ENCODE measurements around the gene NID1. TPM values are rescaled to one million over a fixed set of nuclear protein-coding genes. Genes with fewer than 3 reads are reported as not detected.

NID1 gene, protein sequence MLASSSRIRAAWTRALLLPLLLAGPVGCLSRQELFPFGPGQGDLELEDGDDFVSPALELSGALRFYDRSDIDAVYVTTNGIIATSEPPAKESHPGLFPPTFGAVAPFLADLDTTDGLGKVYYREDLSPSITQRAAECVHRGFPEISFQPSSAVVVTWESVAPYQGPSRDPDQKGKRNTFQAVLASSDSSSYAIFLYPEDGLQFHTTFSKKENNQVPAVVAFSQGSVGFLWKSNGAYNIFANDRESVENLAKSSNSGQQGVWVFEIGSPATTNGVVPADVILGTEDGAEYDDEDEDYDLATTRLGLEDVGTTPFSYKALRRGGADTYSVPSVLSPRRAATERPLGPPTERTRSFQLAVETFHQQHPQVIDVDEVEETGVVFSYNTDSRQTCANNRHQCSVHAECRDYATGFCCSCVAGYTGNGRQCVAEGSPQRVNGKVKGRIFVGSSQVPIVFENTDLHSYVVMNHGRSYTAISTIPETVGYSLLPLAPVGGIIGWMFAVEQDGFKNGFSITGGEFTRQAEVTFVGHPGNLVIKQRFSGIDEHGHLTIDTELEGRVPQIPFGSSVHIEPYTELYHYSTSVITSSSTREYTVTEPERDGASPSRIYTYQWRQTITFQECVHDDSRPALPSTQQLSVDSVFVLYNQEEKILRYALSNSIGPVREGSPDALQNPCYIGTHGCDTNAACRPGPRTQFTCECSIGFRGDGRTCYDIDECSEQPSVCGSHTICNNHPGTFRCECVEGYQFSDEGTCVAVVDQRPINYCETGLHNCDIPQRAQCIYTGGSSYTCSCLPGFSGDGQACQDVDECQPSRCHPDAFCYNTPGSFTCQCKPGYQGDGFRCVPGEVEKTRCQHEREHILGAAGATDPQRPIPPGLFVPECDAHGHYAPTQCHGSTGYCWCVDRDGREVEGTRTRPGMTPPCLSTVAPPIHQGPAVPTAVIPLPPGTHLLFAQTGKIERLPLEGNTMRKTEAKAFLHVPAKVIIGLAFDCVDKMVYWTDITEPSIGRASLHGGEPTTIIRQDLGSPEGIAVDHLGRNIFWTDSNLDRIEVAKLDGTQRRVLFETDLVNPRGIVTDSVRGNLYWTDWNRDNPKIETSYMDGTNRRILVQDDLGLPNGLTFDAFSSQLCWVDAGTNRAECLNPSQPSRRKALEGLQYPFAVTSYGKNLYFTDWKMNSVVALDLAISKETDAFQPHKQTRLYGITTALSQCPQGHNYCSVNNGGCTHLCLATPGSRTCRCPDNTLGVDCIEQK
- total RNA-seq (ENCODE audit: unreplicated experiment): 186 TPM
- long read RNA-seq, full-length matches to known transcripts: 1 of 8 reads
- long read RNA-seq, partial matches to known transcripts: 2 of 8 reads
- long read RNA-seq, other reads (novel, unspliced or antisense): 5 of 8 reads

DNA sequence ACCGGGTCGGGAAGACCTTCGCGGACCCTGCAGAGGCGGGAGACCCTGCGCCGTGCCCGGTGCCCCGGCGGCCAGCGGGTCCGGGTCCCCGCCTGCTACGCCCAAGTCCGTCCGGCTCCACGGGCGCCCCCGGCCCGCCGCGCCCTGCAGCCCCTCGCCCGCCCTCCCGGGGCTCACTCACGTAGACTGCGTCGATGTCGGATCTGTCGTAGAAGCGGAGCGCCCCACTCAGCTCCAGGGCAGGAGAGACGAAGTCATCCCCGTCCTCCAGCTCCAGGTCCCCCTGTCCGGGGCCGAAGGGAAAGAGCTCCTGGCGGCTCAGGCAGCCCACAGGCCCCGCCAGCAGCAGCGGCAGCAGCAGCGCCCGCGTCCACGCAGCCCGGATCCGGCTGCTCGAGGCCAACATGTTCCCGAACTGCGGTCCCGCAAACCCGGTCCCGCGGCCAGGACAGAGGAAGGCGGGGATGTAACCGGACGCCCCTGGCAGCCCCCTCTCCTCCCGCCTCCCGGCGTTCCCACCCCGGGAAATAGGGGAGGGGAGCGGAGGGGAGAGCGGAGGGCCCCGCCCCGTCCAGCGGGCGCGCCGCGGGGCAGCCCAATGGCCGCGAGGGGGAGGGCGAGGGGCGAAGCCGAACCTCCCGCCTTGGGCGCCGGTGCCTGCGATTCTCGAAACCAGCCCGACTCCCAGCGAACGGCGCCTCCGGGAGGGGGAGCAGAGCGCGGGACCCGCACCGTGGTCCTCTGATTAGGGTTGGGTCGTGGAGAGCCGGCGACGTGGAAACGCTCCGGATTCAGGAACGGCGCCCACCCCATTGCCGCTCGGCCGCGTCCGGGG lies at the start of gene NID1:
TSS of gene NID1 (minus strand) at position 417 of the 835 bp plus-strand sequence. CDS start at position 406, 11 bp downstream.
- Mint-ChIP-seq H3K4me1 (ENCODE audit: unreplicated experiment) (peaks cover 16% of the 10 kb centered on the region), H3K27me3 (ENCODE audit: unreplicated experiment) (peaks cover 9% of the 10 kb centered on the region), H3K9me3 (ENCODE audit: unreplicated experiment) (no peaks in the 10 kb centered on the region), H3K4me3 (ENCODE audit: unreplicated experiment) (peak within 1 kb of the TSS; percentile 88), H3K27ac (ENCODE audit: unreplicated experiment) (no peak within 1 kb of the TSS), H3K36me3 (ENCODE audit: low read depth, unreplicated experiment) (peaks cover 12% of the 10 kb centered on the region)
- TF ChIP-seq, protein P1, sequence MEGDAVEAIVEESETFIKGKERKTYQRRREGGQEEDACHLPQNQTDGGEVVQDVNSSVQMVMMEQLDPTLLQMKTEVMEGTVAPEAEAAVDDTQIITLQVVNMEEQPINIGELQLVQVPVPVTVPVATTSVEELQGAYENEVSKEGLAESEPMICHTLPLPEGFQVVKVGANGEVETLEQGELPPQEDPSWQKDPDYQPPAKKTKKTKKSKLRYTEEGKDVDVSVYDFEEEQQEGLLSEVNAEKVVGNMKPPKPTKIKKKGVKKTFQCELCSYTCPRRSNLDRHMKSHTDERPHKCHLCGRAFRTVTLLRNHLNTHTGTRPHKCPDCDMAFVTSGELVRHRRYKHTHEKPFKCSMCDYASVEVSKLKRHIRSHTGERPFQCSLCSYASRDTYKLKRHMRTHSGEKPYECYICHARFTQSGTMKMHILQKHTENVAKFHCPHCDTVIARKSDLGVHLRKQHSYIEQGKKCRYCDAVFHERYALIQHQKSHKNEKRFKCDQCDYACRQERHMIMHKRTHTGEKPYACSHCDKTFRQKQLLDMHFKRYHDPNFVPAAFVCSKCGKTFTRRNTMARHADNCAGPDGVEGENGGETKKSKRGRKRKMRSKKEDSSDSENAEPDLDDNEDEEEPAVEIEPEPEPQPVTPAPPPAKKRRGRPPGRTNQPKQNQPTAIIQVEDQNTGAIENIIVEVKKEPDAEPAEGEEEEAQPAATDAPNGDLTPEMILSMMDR (IDR thresholded peaks at IDR 0.05; ENCODE audit: unreplicated experiment): no peak
- peak; percentile 72 for DNase-seq (ENCODE audit: low spot score)

DNA sequence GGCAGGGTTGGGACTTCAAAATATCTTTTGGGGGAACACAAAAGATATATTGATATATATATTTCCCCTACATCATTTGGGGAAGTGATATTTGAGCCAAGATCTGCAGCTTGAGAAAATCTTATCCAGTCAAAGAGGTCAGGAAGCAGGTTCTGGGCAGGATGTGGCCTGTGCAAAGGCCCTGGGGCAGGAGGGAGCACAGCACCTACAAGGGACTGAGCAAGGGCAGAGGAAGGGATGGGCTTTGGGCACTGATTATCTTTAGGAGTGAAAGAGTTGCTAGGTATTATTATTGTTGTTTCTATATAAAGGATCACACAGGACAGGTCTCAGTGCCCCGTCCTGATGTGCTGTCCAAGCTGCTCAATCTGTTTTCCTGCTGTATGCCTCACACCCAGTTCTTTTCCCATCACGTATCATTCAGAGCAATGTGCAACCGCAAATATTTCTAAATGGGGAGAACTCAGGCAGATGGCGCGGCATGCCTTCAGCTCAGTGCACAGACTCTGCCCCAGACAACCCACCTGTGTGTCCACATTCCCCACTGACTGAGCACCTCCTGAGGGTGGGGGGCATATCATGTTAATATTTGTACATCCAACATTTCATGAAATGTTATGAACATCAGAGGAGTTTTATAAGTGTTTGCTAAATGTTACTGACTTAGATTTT lies 49.3 kb upstream of the NID1 start:
- TF ChIP-seq, protein P1 (IDR thresholded peaks at IDR 0.05; ENCODE audit: unreplicated experiment): no peak
- Mint-ChIP-seq H3K27me3 (ENCODE audit: unreplicated experiment) (no peaks in the 10 kb centered on the region), H3K27ac (ENCODE audit: unreplicated experiment) (no peak overlapping the region), H3K36me3 (ENCODE audit: low read depth, unreplicated experiment) (no peaks in the 10 kb centered on the region), H3K4me1 (ENCODE audit: unreplicated experiment) (peaks cover 13% of the 10 kb centered on the region), H3K9me3 (ENCODE audit: unreplicated experiment) (no peaks in the 10 kb centered on the region), H3K4me3 (ENCODE audit: unreplicated experiment) (no peak overlapping the region)
- DNase-seq (ENCODE audit: low spot score): no peak

DNA sequence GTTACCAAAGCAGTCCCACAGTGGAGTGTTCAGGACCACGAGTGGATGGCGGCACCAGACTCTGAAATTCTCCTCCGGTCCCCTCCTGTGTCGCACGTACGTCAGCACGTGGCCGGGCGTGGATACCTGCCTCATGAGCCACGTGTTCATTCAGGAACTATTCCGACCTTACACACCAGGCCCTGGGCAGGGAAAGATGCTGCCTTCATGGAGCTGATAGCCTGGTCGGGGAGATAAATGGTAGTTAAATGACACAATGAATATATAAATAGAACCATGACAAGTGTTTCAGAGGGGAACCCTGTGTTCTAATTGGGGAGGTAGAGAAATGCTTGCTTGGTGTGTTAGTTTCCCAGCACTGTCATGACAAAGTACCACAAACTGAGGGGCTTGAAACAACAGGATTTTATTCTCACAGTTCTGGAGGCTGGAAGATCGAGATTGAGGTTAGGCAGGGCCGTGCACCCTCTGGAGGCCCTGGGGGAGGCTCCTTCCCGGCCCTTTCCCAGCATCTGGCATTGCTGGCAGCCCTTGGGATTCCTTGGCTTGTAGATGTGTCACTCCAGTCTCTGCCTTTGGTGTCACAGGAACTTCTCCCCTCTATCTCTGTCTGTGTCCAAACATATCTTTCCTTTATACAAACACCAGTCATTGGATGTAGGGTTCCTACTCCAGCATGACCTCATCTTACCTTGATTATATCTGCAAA lies 48.6 kb upstream of the NID1 start:
- no peaks in the 10 kb centered on the region for H3K27me3 Mint-ChIP-seq (ENCODE audit: unreplicated experiment)
- H3K27ac Mint-ChIP-seq (ENCODE audit: unreplicated experiment): no peak overlapping the region
- H3K9me3 Mint-ChIP-seq (ENCODE audit: unreplicated experiment): no peaks in the 10 kb centered on the region
- no peaks in the 10 kb centered on the region for H3K36me3 Mint-ChIP-seq (ENCODE audit: low read depth, unreplicated experiment)
- DNase-seq (ENCODE audit: low spot score): no peak
- H3K4me1 Mint-ChIP-seq (ENCODE audit: unreplicated experiment): peaks cover 8% of the 10 kb centered on the region
- TF ChIP-seq, protein P1 (IDR thresholded peaks at IDR 0.05; ENCODE audit: unreplicated experiment): no peak
- no peak overlapping the region for H3K4me3 Mint-ChIP-seq (ENCODE audit: unreplicated experiment)

DNA sequence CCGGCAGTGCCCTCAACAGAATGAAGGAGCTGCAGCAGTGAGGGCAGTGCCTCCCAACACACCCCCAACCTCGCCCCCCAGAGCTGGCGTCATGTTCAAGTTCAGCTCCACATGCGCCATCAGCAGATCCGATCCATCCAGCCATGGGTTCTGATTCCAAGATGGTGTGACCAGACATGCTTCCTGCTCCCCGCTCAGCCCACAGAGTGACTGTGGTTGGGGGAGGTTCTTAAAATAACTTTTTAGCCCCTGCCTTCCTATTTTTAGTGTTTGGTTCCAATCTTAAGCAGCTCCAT lies 47.4 kb upstream of the NID1 start:
- no peaks in the 10 kb centered on the region for H3K27me3 Mint-ChIP-seq (ENCODE audit: unreplicated experiment)
- no peak for DNase-seq (ENCODE audit: low spot score)
- TF ChIP-seq, protein P1 (IDR thresholded peaks at IDR 0.05; ENCODE audit: unreplicated experiment): no peak
- H3K9me3 Mint-ChIP-seq (ENCODE audit: unreplicated experiment): no peaks in the 10 kb centered on the region
- H3K27ac Mint-ChIP-seq (ENCODE audit: unreplicated experiment): no peak overlapping the region
- no peaks in the 10 kb centered on the region for H3K36me3 Mint-ChIP-seq (ENCODE audit: low read depth, unreplicated experiment)
- H3K4me1 Mint-ChIP-seq (ENCODE audit: unreplicated experiment): no peaks in the 10 kb centered on the region
- H3K4me3 Mint-ChIP-seq (ENCODE audit: unreplicated experiment): no peak overlapping the region

All from endothelial cell (in vitro differentiated cells).